ENCODE results near the gene TMEM151B. TPM values are rescaled to one million over a fixed set of nuclear protein-coding genes. Genes with fewer than 3 reads are reported as not detected.

TMEM151B gene
- total RNA-seq, 1 donor from 2014 or later = 0.09 TPM

DNA sequence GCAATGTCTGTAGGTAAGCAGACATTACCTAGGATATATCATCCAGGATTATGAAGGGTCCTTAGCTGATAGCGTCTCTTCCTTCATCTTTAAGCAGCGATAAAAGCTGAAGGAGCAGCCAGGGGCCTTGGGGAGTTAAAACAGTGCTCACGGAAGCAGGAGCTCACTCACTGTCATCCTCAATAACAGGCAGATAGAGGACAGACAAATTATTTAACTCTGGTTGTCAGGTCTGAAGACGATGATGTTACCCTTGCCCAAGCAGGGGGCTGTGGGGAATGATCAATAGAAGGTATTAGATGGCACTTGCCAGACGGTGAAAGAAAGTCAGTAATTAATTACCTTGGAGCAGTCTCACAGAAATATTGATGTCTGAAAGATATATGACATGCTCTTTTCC lies 59.6 kb downstream of the TMEM151B start:
- Histone ChIP-seq H2AFZ (ENCODE audit: low read depth, low read length) (no peak overlapping the region), H3K4me1 (ENCODE audit: insufficient read depth, low read length) (no peaks in the 10 kb centered on the region), H4K20me1 (ENCODE audit: insufficient read depth, low read length) (no peaks in the 10 kb centered on the region), H3K9ac (ENCODE audit: low read length) (no peak overlapping the region), H3K9me3 (ENCODE audit: insufficient read depth, low read depth, low read length) (no peaks in the 10 kb centered on the region), H3K27me3 (ENCODE audit: insufficient read depth, low read length) (peaks cover 42% of the 10 kb centered on the region), H3K27ac (ENCODE audit: low read depth, low read length) (no peak overlapping the region), H3K36me3 (ENCODE audit: insufficient read depth, low read length) (no peaks in the 10 kb centered on the region), H3K4me2 (ENCODE audit: low read length) (no peak overlapping the region), H3K4me3 (ENCODE audit: insufficient read depth, low read depth, low read length) (no peak overlapping the region), H3K79me2 (ENCODE audit: insufficient read depth, low read length) (no peaks in the 10 kb centered on the region)
- H3K27me3 Mint-ChIP-seq (ENCODE audit: low read depth, unreplicated experiment) = peaks cover 41% of the 10 kb centered on the region
- H3K9me3 Mint-ChIP-seq (ENCODE audit: unreplicated experiment) = no peaks in the 10 kb centered on the region
- DNase-seq (ENCODE audit: low read depth) = no peak
- H3K36me3 Mint-ChIP-seq (ENCODE audit: low read depth, unreplicated experiment) = no peaks in the 10 kb centered on the region
- FAIRE-seq = no peak
- H3K27ac Mint-ChIP-seq (ENCODE audit: unreplicated experiment) = no peak overlapping the region
- no peak overlapping the region for H3K4me3 Mint-ChIP-seq (ENCODE audit: unreplicated experiment)
- TF ChIP-seq EZH2 (IDR thresholded peaks at IDR 0.05; ENCODE audit: insufficient read depth, low read length) = no peak
- no peak for TF ChIP-seq CTCF (IDR thresholded peaks at IDR 0.05; ENCODE audit: insufficient read depth, low read depth, low read length)
- no peaks in the 10 kb centered on the region for H3K4me1 Mint-ChIP-seq (ENCODE audit: low read depth, unreplicated experiment)

DNA sequence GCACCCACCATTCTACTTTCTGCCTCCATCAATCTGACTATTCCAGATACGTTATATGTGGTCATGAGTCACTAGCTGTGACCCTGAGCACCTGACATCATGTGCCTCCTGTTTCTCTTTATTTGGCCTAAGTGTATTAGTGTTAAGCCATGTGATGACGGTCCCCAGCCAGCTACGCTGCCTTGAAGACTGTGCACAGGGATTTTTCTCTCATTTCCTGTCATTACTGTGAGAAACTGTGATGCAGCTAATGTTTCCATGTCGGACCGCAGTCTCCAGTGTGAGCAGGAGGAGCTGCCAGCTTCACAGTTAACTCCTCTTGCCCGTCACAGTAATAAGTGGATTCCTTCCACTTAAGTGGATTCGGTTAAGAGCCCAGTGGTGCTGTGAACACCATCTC lies 62.3 kb downstream of the TMEM151B start:
- H3K4me1 ChIP-seq (ENCODE audit: insufficient read depth, low read length) = no peaks in the 10 kb centered on the region
- no peak for FAIRE-seq
- no peak overlapping the region for H3K4me3 ChIP-seq (ENCODE audit: insufficient read depth, low read depth, low read length)
- no peak overlapping the region for H3K4me3 Mint-ChIP-seq (ENCODE audit: unreplicated experiment)
- no peaks in the 10 kb centered on the region for H4K20me1 ChIP-seq (ENCODE audit: insufficient read depth, low read length)
- no peaks in the 10 kb centered on the region for H3K36me3 ChIP-seq (ENCODE audit: insufficient read depth, low read length)
- H3K27me3 ChIP-seq (ENCODE audit: insufficient read depth, low read length) = peaks cover 33% of the 10 kb centered on the region
- H3K4me2 ChIP-seq (ENCODE audit: low read length) = no peak overlapping the region
- no peaks in the 10 kb centered on the region for H3K9me3 Mint-ChIP-seq (ENCODE audit: unreplicated experiment)
- no peak overlapping the region for H3K27ac Mint-ChIP-seq (ENCODE audit: unreplicated experiment)
- H3K9me3 ChIP-seq (ENCODE audit: insufficient read depth, low read depth, low read length) = no peaks in the 10 kb centered on the region
- H3K36me3 Mint-ChIP-seq (ENCODE audit: low read depth, unreplicated experiment) = no peaks in the 10 kb centered on the region
- H3K79me2 ChIP-seq (ENCODE audit: insufficient read depth, low read length) = no peaks in the 10 kb centered on the region
- H2AFZ ChIP-seq (ENCODE audit: low read depth, low read length) = peak overlapping the region; percentile 39
- H3K4me1 Mint-ChIP-seq (ENCODE audit: low read depth, unreplicated experiment) = no peaks in the 10 kb centered on the region
- DNase-seq (ENCODE audit: low read depth) = peak; percentile 27
- TF ChIP-seq EZH2 (IDR thresholded peaks at IDR 0.05; ENCODE audit: insufficient read depth, low read length) (no peak), CTCF (IDR thresholded peaks at IDR 0.05; ENCODE audit: insufficient read depth, low read depth, low read length) (no peak)
- peaks cover 52% of the 10 kb centered on the region for H3K27me3 Mint-ChIP-seq (ENCODE audit: low read depth, unreplicated experiment)
- no peak overlapping the region for H3K9ac ChIP-seq (ENCODE audit: low read length)
- H3K27ac ChIP-seq (ENCODE audit: low read depth, low read length) = no peak overlapping the region

- H3K27me3 ChIP-seq (ENCODE audit: insufficient read depth, low read length) = peaks cover 26% of the 10 kb centered on the region
- H3K9ac ChIP-seq (ENCODE audit: low read length) = no peak overlapping the region
- TF ChIP-seq EZH2 (IDR thresholded peaks at IDR 0.05; ENCODE audit: insufficient read depth, low read length) (no peak), CTCF (IDR thresholded peaks at IDR 0.05; ENCODE audit: insufficient read depth, low read depth, low read length) (no peak)
- H3K4me3 ChIP-seq (ENCODE audit: insufficient read depth, low read depth, low read length) = no peak overlapping the region
- Mint-ChIP-seq H3K27me3 (ENCODE audit: low read depth, unreplicated experiment) (peaks cover 49% of the 10 kb centered on the region), H3K27ac (ENCODE audit: unreplicated experiment) (no peak overlapping the region), H3K36me3 (ENCODE audit: low read depth, unreplicated experiment) (no peaks in the 10 kb centered on the region), H3K9me3 (ENCODE audit: unreplicated experiment) (no peaks in the 10 kb centered on the region), H3K4me3 (ENCODE audit: unreplicated experiment) (no peak overlapping the region), H3K4me1 (ENCODE audit: low read depth, unreplicated experiment) (no peaks in the 10 kb centered on the region)
- no peaks in the 10 kb centered on the region for H3K4me1 ChIP-seq (ENCODE audit: insufficient read depth, low read length)
- H3K4me2 ChIP-seq (ENCODE audit: low read length) = no peak overlapping the region
- no peaks in the 10 kb centered on the region for H4K20me1 ChIP-seq (ENCODE audit: insufficient read depth, low read length)
- H3K79me2 ChIP-seq (ENCODE audit: insufficient read depth, low read length) = no peaks in the 10 kb centered on the region
- H3K36me3 ChIP-seq (ENCODE audit: insufficient read depth, low read length) = no peaks in the 10 kb centered on the region
- no peaks in the 10 kb centered on the region for H3K9me3 ChIP-seq (ENCODE audit: insufficient read depth, low read depth, low read length)
- H2AFZ ChIP-seq (ENCODE audit: low read depth, low read length) = no peak overlapping the region
- FAIRE-seq = no peak
- H3K27ac ChIP-seq (ENCODE audit: low read depth, low read length) = no peak overlapping the region
- DNase-seq (ENCODE audit: low read depth) = no peak
Observed at GRCh38 chr6:44333273-44333919, 63.1 kb downstream of the TMEM151B start.

Measured in astrocyte (in vitro differentiated cells and primary cell).